NCI-H226 (cell line): ENCODE measurements around the gene SYCE3.
"Not testable (repeated sequence)": the region's sequence is repeated elsewhere in the genome, so short reads cannot be mapped to it uniquely, and the experiment has no call there.

ENCODE experiments used
- DNase-seq: peaks from one replicate; pipeline ENCODE4 v3.0.0-alpha.2; 2015

SYCE3 gene, protein sequence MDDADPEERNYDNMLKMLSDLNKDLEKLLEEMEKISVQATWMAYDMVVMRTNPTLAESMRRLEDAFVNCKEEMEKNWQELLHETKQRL

GRCh38 chr22:50562523-50563412, at the start of gene SYCE3:
SYCE3 (minus strand) TSS chr22:50562919; CDS start chr22:50556405, 6,514 bp downstream.
- DNase-seq, result peak; percentile 55

GRCh38 chr22:50612168-50612527, 49.4 kb upstream of the SYCE3 start:
- DNase-seq, result no peak

DNA sequence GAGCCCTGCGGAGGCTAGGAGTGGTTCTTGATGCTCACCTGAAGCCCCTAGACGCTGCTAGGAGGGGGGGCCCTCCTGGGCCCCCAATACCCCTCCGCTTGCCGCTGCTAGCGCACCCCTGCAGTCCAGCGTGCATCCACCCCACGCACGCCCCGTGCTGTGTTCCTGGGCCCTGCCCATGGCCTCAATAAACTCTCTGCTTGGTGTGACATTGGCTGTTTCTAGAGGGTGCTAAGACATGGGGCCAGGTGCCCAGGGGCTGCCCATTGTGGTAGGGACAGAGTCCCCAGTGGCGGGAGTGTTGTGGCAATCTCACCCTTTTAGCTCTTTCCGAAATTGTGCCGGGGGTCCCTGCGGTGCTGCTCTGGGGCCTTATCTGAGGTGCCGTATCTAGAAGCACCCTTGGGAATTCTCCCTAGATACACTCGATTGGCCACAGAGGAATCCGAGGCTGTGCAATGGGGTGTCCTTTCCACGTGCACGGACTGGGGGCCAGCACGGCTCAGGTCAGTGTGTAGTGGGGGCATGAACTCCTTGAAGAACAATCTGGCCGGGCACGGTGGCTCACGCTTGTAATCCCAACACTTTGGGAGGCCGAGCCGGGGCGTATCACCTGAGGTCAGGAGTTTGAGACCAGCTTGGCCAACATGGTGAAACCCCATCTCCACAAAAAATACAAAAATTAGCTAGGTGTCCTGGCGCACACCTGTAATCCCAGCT, 48.8 kb upstream of the SYCE3 start:
- no peak for DNase-seq

GRCh38 chr22:50610581-50610980, 47.9 kb upstream of the SYCE3 start:
- no peak for DNase-seq

DNA sequence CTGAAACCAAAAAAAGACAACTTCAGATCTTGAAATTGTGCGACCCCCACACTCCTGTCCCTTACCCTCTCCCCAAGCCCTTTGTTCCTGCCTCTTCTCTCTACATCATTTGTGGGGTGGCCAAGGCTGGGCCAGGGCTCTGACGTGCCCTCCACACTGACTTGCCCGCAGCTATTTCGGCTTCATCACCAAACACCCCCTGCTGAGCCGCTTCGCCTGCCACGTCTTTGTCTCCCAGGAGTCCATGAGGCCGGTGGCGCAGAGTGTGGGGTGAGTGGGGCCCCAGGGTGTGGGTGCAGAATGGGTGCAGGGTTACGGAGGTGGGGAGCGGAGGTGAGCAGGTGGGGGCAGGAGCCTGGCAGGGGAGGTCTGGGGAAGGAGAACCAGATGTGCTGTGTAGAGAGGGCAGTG, 47.3 kb upstream of the SYCE3 start:
- DNase-seq, result no peak

DNA sequence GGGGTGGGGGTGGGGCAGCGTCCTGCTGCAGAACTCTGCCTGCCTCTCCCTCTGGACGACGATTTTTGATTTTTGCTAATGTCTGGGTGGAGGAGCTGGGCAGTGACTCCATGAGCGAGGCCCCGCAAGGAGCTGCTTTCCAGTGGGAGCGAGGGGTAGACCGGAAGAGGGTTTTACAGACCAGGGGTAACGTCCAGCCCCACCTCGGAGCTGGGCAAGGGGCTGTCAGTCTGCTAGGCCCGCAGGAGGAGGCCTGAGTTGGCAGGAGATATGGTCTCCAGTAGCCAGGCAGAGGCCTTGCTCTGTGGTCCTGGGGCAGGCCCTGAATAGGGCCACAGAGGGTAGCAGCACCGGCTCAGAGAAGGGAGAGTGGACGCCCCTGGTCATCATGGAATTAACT, 46.9 kb upstream of the SYCE3 start:
- DNase-seq, result no peak

DNA sequence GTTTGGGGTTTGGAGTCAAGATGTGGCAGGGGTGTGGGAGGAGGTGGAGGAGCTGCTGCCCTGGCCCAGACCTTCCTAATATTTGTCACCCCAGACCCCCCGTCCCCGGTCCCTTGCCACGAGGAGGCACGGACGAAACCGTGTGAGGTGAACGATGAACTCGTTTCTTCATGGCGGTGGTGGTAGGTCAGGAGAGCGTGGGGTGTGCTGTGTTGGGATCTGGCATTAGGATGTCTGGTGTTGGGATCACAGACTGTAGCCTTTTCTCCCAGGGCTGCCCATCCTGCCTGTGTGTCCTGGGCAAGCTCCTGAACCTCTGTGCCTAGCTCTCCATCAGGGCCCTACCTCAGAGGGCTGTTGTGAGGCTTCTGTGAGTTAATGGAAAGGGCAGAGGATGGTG, 46.3 kb upstream of the SYCE3 start:
- no peak for DNase-seq

DNA sequence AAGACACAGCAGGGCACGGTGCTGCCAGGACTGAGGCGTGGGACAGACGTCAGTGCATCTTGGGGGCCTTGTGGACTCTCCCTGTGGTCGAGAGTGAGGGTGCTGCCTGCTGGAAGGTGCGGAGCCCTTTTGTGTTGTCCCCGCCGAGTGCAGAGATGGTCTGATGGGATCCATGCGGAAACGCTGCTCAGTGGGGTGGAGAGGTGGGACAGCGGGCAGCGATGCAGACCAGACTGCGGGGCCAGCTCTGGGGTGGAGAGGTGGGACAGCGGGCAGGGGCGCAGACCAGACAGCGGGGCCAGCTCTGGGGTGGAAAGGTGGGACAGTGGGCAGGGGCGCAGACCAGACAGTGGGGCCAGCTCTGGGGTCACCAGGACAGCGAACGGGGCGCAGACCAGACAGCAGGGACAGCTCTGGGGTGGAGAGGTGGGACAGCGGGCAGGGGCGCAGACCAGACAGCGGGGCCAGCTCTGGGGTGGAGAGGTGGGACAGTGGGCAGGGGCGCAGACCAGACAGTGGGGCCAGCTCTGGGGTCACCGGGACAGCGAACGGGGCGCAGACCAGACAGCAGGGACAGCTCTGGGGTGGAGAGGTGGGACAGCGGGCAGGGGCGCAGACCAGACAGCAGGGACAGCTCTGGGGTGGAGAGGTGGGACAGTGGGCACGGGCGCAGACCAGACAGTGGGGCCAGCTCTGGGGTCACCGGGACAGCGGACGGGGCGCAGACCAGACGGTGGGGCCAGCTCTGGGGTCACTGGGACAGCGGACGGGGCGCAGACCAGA, 45.5 kb upstream of the SYCE3 start:
- DNase-seq, result not testable (repeated sequence)

- DNase-seq, result no peak
Measured at GRCh38 chr22:50607659-50608020, 44.9 kb upstream of the SYCE3 start.

DNA sequence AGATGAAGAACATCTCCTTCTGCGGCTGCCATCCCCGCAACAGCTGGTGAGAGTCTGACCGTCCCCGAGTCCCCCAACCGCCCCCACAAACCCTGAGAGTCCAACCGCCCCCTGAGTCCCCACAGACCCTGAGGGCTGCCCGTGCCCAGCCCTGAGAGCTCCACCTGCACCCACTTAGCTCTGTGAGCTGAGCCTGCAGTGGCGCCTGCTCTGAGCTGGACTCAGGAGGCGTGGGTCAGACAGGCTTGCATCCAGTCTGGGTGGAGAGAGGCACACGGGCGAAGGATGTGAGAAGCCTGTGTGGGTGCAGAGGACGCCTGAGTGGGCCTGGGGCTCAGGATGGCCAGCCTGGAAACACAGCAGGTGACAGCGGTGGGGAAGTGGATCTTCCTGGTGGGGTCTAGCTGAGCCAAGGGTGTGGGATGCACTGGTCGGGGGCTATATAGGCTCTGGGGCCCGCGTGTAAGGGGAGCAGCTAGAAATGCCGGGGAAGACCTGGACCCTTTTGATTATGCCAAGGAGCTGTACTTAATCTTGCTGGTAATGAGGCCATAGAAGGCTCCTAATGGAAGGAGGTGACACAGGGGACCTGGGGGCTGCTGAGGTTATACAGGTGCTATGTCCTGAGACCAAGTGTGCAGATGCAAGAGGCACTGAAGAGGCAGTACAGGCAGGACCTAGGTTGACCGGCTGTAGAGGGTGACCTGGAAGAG, 44.4 kb upstream of the SYCE3 start:
- DNase-seq, result no peak

GRCh38 chr22:50606165-50606945, 43.6 kb upstream of the SYCE3 start:
- DNase-seq, result no peak

DNA sequence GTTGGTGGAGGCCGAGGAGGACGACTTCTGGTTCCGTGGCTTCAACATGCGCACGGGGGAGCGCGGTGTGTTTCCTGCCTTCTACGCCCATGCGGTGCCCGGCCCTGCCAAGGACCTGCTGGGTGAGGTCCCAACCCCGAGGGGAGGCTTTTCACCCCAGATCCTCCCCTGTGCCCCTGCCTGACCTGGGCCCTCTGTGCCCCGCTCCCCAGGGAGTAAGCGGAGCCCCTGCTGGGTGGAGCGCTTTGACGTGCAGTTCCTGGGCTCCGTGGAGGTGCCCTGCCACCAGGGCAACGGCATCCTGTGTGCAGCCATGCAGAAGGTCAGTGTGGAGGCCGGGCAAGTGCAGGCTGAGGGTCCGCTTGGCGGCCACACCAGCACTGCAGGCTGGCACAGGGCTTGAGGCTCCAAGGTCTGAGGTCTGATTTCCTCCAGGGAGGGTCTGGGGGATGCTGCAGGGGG, 42.9 kb upstream of the SYCE3 start:
- no peak for DNase-seq

GRCh38 chr22:50605002-50605612, 42.4 kb upstream of the SYCE3 start:
- DNase-seq, result no peak

DNA sequence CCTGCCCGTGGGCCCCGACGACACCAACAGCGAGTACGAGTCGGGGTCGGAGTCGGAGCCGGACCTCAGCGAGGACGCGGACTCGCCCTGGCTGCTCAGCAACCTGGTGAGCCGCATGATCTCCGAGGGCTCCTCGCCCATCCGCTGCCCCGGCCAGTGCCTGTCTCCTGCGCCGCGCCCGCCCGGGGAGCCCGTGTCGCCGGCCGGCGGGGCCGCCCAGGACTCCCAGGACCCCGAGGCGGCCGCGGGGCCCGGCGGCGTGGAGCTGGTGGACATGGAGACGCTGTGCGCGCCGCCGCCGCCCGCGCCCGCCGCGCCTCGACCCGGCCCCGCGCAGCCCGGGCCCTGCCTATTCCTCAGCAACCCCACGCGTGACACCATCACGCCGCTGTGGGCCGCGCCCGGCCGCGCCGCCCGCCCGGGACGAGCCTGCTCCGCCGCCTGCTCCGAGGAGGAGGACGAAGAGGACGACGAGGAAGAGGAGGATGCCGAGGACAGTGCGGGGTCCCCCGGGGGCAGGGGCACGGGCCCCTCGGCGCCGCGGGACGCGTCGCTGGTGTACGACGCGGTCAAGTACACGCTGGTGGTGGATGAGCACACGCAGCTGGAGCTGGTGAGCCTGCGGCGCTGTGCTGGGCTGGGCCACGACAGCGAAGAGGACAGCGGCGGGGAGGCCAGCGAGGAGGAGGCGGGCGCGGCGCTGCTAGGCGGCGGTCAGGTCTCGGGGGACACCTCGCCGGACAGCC, 41.7 kb upstream of the SYCE3 start:
- no peak for DNase-seq

DNA sequence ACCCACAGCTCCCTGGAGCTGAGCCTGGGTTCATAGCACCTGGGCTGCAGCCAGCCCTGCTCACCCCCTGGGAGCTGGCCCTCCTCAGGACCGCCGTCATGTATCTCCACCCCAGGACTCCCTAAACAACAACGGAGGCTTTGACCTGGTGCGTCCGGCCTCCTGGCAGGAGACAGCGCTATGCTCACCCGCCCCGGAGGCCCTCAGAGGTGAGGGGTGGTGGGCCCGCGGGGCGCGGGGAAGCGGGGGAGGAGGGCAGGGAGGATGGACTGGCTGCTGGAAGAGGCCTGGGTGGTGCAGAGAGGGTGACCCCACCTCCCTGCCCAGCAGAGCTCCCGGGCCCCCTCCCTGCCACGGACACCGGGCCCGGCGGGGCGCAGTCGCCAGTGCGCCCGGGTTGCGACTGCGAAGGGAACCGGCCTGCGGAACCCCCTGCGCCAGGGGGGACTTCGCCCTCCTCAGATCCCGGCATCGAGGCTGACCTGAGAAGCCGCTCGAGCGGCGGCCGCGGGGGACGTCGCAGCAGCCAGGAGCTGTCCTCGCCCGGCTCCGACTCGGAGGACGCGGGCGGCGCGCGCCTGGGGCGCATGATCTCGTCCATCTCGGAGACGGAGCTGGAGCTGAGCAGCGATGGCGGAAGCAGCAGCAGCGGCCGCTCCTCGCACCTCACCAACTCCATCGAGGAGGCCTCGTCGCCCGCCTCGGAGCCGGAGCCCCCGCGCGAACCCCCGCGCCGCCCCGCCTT, 41.0 kb upstream of the SYCE3 start:
- DNase-seq, result no peak

- no peak for DNase-seq
Measured at GRCh38 chr22:50602338-50602700, 39.6 kb upstream of the SYCE3 start.

GRCh38 chr22:50601669-50602337, 39.1 kb upstream of the SYCE3 start:
- no peak for DNase-seq

DNA sequence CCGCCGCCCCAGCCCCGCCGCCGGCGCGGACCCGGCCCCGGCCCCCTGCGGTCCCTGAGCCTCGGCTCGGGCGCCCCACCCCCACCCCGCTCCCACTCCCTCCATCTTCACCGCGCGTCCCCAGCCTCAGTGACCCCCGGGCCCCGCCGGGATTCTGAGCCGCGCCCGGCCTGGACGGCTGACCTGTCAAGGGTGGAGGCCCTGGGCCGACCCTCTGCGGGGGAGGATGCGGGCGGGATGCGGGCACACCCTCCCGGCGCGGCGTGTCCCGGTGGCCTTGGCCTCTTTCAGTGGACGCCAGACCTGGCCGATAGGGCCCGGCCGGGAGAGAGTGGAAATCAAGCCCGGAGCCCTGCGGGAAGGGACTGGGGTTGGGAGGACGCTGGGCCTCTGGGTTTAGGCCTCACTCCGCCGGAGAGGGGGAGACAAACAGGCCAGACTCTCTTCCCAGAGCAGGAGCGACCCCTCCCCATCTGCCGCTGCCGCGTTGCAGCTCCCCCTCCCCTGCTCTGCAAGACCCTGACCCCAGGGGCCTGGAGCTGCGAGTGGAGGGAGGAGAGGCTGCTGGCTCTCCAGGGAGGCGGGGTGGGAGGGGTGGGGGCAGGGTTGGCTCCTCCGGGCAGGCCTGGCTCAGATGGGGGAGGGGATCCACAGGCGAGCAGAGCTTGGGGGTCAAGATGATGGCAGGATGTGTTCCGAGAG, 38.4 kb upstream of the SYCE3 start:
- DNase-seq, result no peak

DNA sequence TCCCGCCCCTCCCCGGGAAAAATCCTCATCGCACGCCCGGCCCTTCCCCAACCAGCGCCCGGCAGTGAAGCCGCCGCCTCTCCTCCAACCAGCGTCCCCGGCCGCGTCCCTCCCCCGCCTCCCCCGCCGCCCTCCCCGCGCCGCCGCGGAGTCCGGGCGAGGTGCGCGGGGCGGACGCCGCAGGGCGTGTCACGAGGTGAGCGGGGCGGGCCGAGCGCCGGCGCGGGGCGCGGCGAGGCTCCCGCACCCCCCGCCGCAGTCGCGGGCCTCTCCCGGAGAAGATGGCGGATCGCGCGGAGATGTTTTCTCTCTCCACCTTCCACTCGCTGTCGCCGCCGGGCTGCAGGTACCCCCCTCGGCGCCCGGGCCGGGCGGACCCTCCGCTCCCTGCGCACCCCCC, 37.8 kb upstream of the SYCE3 start, which contains the start of gene MAPK8IP2:
TSS of gene MAPK8IP2 (plus strand) at position 256 of the 400 bp plus-strand sequence. CDS start at position 282, 26 bp downstream.
- DNase-seq, result no peak
